ENCODE data around the gene PIGZ.

The PIGZ gene

GRCh38 chr3:196902296-196902695 is 66.3 kb downstream of the PIGZ start:
- DNase-seq, result no peak

- no peak for DNase-seq
These were observed 66.9 kb downstream of the PIGZ start for GRCh38 chr3:196901768-196902167.
